ENCODE data around the gene UBB. TPM values are rescaled to one million over a fixed set of nuclear protein-coding genes. Genes with fewer than 3 reads are reported as not detected.

Gene UBB
- total and polyA plus RNA-seq, 2 of the 4 experiments (the other 2 are of a cell fraction), result 2,561 to 4,283 TPM

DNA sequence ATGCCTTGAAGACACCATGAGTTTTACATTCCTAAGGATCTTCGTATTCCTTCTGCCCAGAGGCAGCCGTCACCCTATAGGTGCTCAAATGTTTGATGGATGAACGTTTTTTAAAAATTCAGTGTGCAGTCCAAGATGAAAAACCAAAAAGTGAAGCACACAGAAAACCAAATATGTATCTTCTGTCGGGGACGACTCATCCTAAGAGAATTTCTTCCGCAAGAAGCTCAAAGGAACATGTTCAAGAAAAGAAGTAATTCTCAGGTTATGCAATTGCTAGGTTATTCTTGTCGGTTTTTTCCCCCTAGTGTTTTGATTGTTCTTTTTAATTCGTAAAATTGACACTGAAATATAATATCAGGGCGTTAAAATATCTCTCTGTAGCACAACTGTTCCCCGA, 29.1 kb upstream of the UBB start:
- Histone ChIP-seq H3K4ac (ENCODE audit: low read depth, low read length) (0 out of 2 replicates have a peak overlapping the region, but pooled peaks have one; percentile 1), H3K9me3 (ENCODE audit: control insufficient read depth, insufficient read depth, low read length) (no peaks in the 10 kb centered on the region), H2BK15ac (ENCODE audit: low read depth, low read length) (no peak overlapping the region), H3K56ac (ENCODE audit: extremely low read depth, insufficient read depth, low read length) (peak overlapping the region; percentile 20; the same call in 1 of the 2 replicates), H3K9me1 (ENCODE audit: insufficient read depth, low read length) (peaks cover 3% of the 10 kb centered on the region; the same call in 1 of the 2 replicates), H2BK120ac (ENCODE audit: low read depth, low read length) (no peak overlapping the region), H2BK5ac (ENCODE audit: low read depth, low read length, poor library complexity, severe bottlenecking) (no peak overlapping the region), H4K20me1 (ENCODE audit: insufficient read depth, low read length) (no peaks in the 10 kb centered on the region), H3K36me3 (ENCODE audit: control insufficient read depth, insufficient read depth, low read length) (peaks cover 9% of the 10 kb centered on the region), H3K18ac (ENCODE audit: low read depth, low read length) (no peak overlapping the region), H3K27ac (ENCODE audit: insufficient read depth, low read length) (peak overlapping the region; percentile 33), H2AFZ (replicated peaks; ENCODE audit: low read length, poor library complexity) (peak overlapping the region; percentile 98), H4K5ac (ENCODE audit: low read depth, low read length) (no peak overlapping the region), H3K4me2 (ENCODE audit: low read depth, low read length) (peak overlapping the region; percentile 80), H3K4me1 (ENCODE audit: control insufficient read depth, insufficient read depth, low read length) (0 out of 2 replicates have a peak, but pooled peaks cover 2% of the 10 kb centered on the region), H3K23ac (ENCODE audit: low read depth, low read length) (peak overlapping the region; percentile 33; the same call in 1 of the 2 replicates), H3K4me3 (ENCODE audit: insufficient read depth, low read depth, low read length) (peak overlapping the region; percentile 73), H3K27me3 (ENCODE audit: control insufficient read depth, insufficient read depth, low read length) (no peaks in the 10 kb centered on the region), H4K91ac (ENCODE audit: insufficient read depth, low read depth, low read length) (no peak overlapping the region), H2AK5ac (ENCODE audit: low read depth, low read length) (no peak overlapping the region), H3K9ac (ENCODE audit: low read depth, low read length) (peak overlapping the region; percentile 39), H4K8ac (ENCODE audit: low read depth in 2 of 2, low read length in 2 of 2) (peak overlapping the region in 1 of 2 experiments; percentile 49; a peak in 2 of 4 replicates), H2AK9ac (replicated peaks; ENCODE audit: low read depth, low read length, poor library complexity) (no peak overlapping the region), H2BK20ac (ENCODE audit: low read depth, low read length) (no peak overlapping the region), H3K79me1 (ENCODE audit: low read depth in 1 of 2, low read length in 2 of 2) (peaks cover 6 to 18% of the 10 kb centered on the region in 2 experiments; a peak in 3 of 4 replicates), H3K14ac (replicated peaks; ENCODE audit: low read depth, low read length) (0 out of 2 replicates have a peak overlapping the region, but pooled peaks have one; percentile 12)
- in situ Hi-C loops (cut with MboI; ENCODE audit: low sequenced_read_pairs), result no loop called here
- BruUV-seq (replicated peaks), result no TSS peak
- DNase-seq, result peak; percentile 75
- TF ChIP-seq BHLHE40 (IDR thresholded peaks at IDR 0.05; ENCODE audit: low read depth, low read length) (no peak), CEBPB (IDR thresholded peaks at IDR 0.05; ENCODE audit: low read depth, low read length) (peak; percentile 83), RFX5 (IDR thresholded peaks at IDR 0.05; ENCODE audit: low read depth, low read length) (no peak)
- POLR2A ChIA-PET (ENCODE audit: unreplicated experiment), result interaction anchor here (0.7 kb wide), 1 partner anchor 29 kb away, joined by 4 read pairs; the partner anchor contains the start of gene UBB
- CTCF ChIA-PET, result interaction anchor here (2.3 kb wide), 1 partner anchor 12 kb away, joined by 19 read pairs; no protein-coding TSS in a partner anchor
- no CpG with 5 or more reads among the region's 10 CpGs for WGBS, 2 experiments (ENCODE audit: extremely low coverage in 2 of 2, insufficient read length in 1 of 2)
- ATAC-seq (ENCODE audit: low read depth), result peak; percentile 7; the same call in 1 of the 2 replicates
- dilution Hi-C loops (cut with HindIII; ENCODE audit: low sequenced_read_pairs, unreplicated experiment), result no loop called here
- intact Hi-C loops (cut with micrococcal nuclease), result loop anchor here (5.0 kb wide), 2 partner anchors 65 to 135 kb away; partner anchors contain the start of genes NCOR1 and PIGL
